ENCODE measurements around the gene TXN. TPM values are rescaled to one million over a fixed set of nuclear protein-coding genes. Genes with fewer than 3 reads are reported as not detected.

Gene TXN
- total and polyA plus RNA-seq, 2 donors (not counting 1 experiment from before 2014, with no cell fraction given), result 355 to 700 TPM

DNA sequence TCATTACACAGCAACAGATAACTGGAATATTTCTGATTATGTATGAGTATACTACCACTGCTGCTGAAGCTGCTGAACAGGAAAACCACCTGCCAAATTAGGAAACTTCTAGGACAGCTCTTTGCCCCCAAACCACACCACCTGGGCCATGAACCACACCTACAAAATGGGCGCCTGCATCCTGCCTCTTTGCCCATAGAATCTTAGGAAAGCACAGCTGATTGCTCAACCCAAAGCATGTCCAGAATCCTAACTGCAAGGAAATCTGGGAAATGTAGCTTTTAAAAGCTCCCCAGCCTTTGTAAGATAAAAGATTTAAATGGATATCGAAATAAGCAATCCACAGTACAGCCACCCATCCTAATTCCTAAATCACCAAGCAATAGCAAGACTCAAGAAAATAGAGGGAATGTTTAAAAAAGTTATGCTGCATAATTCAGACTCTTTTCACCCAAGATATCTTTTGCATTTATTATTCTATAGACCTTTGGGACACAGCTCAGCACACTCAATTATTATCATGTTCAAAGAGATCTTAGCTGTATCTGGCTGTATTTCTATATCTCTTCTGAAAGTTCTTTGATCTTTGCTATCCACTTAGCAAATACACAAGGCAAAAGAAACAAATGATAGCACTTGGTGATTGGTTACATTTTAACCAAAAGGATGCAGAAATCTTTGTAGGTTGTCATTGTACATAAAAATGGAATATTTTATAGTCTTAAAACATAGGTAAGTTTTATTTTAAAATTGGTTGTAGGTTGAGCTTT is 41.5 kb downstream of the TXN start:
- Histone ChIP-seq H3K27me3 (ENCODE audit: control insufficient read depth, insufficient read depth, low read length) (peaks cover 5% of the 10 kb centered on the region), H3K4me3 (replicated peaks in 1 of 4; ENCODE audit: control extremely low read depth in 1 of 4, insufficient read depth in 1 of 4, low read depth in 3 of 4, low read length in 4 of 4) (no peak overlapping the region), H3K4me2 (ENCODE audit: extremely low read depth, insufficient read depth, low read length) (no peak overlapping the region), H3K9ac (ENCODE audit: insufficient read depth, low read length) (no peak overlapping the region), H3K4me1 (ENCODE audit: control insufficient read depth, extremely low read depth, insufficient read depth, low read length) (no peaks in the 10 kb centered on the region), H3K27ac (ENCODE audit: insufficient read depth, low read length) (no peak overlapping the region), H2AFZ (ENCODE audit: low read length) (no peak overlapping the region), H4K20me1 (ENCODE audit: control insufficient read depth, extremely low read depth, insufficient read depth, low read length) (no peaks in the 10 kb centered on the region), H3K9me3 (ENCODE audit: control insufficient read depth, insufficient read depth, low read depth, low read length) (no peaks in the 10 kb centered on the region), H3K36me3 (ENCODE audit: control insufficient read depth, insufficient read depth, low read length) (no peaks in the 10 kb centered on the region), H3K79me2 (ENCODE audit: control insufficient read depth, insufficient read depth, low read length) (no peaks in the 10 kb centered on the region)
- DNase-seq (ENCODE audit: low read depth in 2 of 2), result no peak
- TF ChIP-seq, protein P1, sequence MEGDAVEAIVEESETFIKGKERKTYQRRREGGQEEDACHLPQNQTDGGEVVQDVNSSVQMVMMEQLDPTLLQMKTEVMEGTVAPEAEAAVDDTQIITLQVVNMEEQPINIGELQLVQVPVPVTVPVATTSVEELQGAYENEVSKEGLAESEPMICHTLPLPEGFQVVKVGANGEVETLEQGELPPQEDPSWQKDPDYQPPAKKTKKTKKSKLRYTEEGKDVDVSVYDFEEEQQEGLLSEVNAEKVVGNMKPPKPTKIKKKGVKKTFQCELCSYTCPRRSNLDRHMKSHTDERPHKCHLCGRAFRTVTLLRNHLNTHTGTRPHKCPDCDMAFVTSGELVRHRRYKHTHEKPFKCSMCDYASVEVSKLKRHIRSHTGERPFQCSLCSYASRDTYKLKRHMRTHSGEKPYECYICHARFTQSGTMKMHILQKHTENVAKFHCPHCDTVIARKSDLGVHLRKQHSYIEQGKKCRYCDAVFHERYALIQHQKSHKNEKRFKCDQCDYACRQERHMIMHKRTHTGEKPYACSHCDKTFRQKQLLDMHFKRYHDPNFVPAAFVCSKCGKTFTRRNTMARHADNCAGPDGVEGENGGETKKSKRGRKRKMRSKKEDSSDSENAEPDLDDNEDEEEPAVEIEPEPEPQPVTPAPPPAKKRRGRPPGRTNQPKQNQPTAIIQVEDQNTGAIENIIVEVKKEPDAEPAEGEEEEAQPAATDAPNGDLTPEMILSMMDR (conservative IDR thresholded peaks at IDR 0.05 in 1 of 2, IDR thresholded peaks at IDR 0.05 in 1 of 2; ENCODE audit: low read depth in 1 of 2, low read length in 2 of 2), result no peak
- TF ChIP-seq EZH2 (IDR thresholded peaks at IDR 0.05; ENCODE audit: low read length, missing control alignments), result no peak

DNA sequence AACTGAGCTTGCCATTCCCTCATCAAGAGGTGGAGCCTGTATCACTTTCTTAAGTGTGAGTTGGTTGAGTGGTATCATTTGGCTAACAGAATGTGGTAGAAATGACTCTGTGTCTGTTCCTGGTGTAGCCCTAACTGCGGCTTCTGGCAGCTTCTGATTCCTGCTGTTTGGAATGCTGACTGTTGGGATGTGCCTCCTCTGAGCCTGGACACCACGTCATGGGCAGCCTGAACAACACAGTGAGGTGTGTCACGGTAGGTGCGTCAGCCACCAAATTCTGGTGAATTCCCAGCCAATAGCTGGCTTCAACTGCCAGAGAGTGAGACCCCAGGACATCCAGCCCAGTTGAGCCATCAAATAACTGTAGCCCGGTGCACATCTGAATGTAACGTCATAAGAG is 42.2 kb downstream of the TXN start:
- DNase-seq (ENCODE audit: low read depth in 2 of 2), result peak in 1 of 2 donors; percentile 67
- H3K36me3 ChIP-seq (ENCODE audit: control insufficient read depth, insufficient read depth, low read length), result no peaks in the 10 kb centered on the region
- H3K9me3 ChIP-seq (ENCODE audit: control insufficient read depth, insufficient read depth, low read depth, low read length), result no peaks in the 10 kb centered on the region
- H3K4me3 ChIP-seq (replicated peaks in 1 of 4; ENCODE audit: control extremely low read depth in 1 of 4, insufficient read depth in 1 of 4, low read depth in 3 of 4, low read length in 4 of 4), result no peak overlapping the region
- no peak overlapping the region for H3K4me2 ChIP-seq (ENCODE audit: extremely low read depth, insufficient read depth, low read length)
- no peaks in the 10 kb centered on the region for H3K79me2 ChIP-seq (ENCODE audit: control insufficient read depth, insufficient read depth, low read length)
- H4K20me1 ChIP-seq (ENCODE audit: control insufficient read depth, extremely low read depth, insufficient read depth, low read length), result no peaks in the 10 kb centered on the region
- TF ChIP-seq, protein P1 (conservative IDR thresholded peaks at IDR 0.05 in 1 of 2, IDR thresholded peaks at IDR 0.05 in 1 of 2; ENCODE audit: low read depth in 1 of 2, low read length in 2 of 2), result no peak
- no peak for TF ChIP-seq EZH2 (IDR thresholded peaks at IDR 0.05; ENCODE audit: low read length, missing control alignments)
- no peak overlapping the region for H3K9ac ChIP-seq (ENCODE audit: insufficient read depth, low read length)
- no peak overlapping the region for H2AFZ ChIP-seq (ENCODE audit: low read length)
- H3K27ac ChIP-seq (ENCODE audit: insufficient read depth, low read length), result no peak overlapping the region
- H3K4me1 ChIP-seq (ENCODE audit: control insufficient read depth, extremely low read depth, insufficient read depth, low read length), result no peaks in the 10 kb centered on the region
- H3K27me3 ChIP-seq (ENCODE audit: control insufficient read depth, insufficient read depth, low read length), result peaks cover 5% of the 10 kb centered on the region

DNA sequence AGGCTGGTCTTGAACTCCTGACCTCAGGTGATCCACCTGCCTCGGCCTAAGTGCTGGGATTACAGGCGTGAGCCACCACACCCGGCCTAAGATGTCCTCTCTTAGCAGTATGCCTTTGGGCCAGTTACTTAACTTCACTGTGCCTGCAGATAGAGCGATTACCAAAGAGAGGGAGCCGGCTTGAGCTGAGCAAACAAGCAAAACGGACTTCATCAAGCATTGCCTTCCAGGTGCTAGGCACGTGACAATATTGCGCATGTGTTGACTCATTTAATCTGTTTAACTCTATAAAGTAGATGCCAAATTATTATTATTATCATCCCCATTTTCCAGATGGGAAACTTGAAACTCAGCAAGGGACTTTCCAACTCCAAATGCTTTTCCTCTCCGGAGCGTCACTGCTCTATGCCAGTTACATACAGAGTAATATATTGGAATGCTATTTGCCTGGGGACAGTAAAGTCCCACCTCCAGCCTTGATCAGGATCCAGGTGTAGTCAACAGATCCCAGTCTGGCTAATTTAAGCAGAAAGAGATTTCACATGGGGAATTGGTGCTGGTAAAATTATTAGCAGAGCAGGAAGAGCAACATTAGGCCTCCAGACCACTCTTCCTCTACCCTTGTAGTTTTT is 42.8 kb downstream of the TXN start:
- TF ChIP-seq, protein P1 (conservative IDR thresholded peaks at IDR 0.05 in 1 of 2, IDR thresholded peaks at IDR 0.05 in 1 of 2; ENCODE audit: low read depth in 1 of 2, low read length in 2 of 2), result no peak
- TF ChIP-seq EZH2 (IDR thresholded peaks at IDR 0.05; ENCODE audit: low read length, missing control alignments), result no peak

More for the DNA sequence above, 42.8 kb downstream of the TXN start:
- Histone ChIP-seq H4K20me1 (ENCODE audit: control insufficient read depth, extremely low read depth, insufficient read depth, low read length) (no peaks in the 10 kb centered on the region), H2AFZ (ENCODE audit: low read length) (no peak overlapping the region), H3K9me3 (ENCODE audit: control insufficient read depth, insufficient read depth, low read depth, low read length) (no peaks in the 10 kb centered on the region), H3K27ac (ENCODE audit: insufficient read depth, low read length) (no peak overlapping the region), H3K36me3 (ENCODE audit: control insufficient read depth, insufficient read depth, low read length) (no peaks in the 10 kb centered on the region), H3K4me1 (ENCODE audit: control insufficient read depth, extremely low read depth, insufficient read depth, low read length) (no peaks in the 10 kb centered on the region), H3K4me3 (replicated peaks in 1 of 4; ENCODE audit: control extremely low read depth in 1 of 4, insufficient read depth in 1 of 4, low read depth in 3 of 4, low read length in 4 of 4) (no peak overlapping the region), H3K9ac (ENCODE audit: insufficient read depth, low read length) (no peak overlapping the region), H3K79me2 (ENCODE audit: control insufficient read depth, insufficient read depth, low read length) (no peaks in the 10 kb centered on the region), H3K4me2 (ENCODE audit: extremely low read depth, insufficient read depth, low read length) (no peak overlapping the region), H3K27me3 (ENCODE audit: control insufficient read depth, insufficient read depth, low read length) (peaks cover 5% of the 10 kb centered on the region)
- no peak for DNase-seq (ENCODE audit: low read depth in 2 of 2)
